OCI-LY3 (cell line): Measurements from ENCODE around the gene VASH1.

Experiments
- CTCF ChIP-seq: fragments of 200-600, 300-600 bp; sonication (generic); IDR thresholded peaks from 2 replicates; pipeline ENCODE4 v1.5.1; 2014; ENCODE audit warnings: antibody characterized with exemption, low read length, low read depth
- EZH2phosphoT487 ChIP-seq: fragments of 200-600 bp; shearing (Covaris generic); IDR thresholded peaks from 2 replicates; pipeline ENCODE4 v1.6.1; 2018; ENCODE audit warnings: antibody characterized with exemption, mixed run types, low read depth

- TF ChIP-seq CTCF (no peak), EZH2phosphoT487 (no peak)
Observed at GRCh38 chr14:76826122-76826521, 64.9 kb downstream of the VASH1 start, which contains the start of gene LRRC74A.
